Measurements from ENCODE around the gene LDHAL6A.

GRCh38 chr11:18491924-18492323, 36.3 kb downstream of the LDHAL6A start:
- TF ChIP-seq EZH2 (IDR thresholded peaks at IDR 0.05; ENCODE audit: borderline replicate concordance, insufficient read depth, low read length, poor library complexity, severe bottlenecking): no peak
- TF ChIP-seq, protein P1, sequence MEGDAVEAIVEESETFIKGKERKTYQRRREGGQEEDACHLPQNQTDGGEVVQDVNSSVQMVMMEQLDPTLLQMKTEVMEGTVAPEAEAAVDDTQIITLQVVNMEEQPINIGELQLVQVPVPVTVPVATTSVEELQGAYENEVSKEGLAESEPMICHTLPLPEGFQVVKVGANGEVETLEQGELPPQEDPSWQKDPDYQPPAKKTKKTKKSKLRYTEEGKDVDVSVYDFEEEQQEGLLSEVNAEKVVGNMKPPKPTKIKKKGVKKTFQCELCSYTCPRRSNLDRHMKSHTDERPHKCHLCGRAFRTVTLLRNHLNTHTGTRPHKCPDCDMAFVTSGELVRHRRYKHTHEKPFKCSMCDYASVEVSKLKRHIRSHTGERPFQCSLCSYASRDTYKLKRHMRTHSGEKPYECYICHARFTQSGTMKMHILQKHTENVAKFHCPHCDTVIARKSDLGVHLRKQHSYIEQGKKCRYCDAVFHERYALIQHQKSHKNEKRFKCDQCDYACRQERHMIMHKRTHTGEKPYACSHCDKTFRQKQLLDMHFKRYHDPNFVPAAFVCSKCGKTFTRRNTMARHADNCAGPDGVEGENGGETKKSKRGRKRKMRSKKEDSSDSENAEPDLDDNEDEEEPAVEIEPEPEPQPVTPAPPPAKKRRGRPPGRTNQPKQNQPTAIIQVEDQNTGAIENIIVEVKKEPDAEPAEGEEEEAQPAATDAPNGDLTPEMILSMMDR (IDR thresholded peaks at IDR 0.05; ENCODE audit: poor library complexity, severe bottlenecking): no peak
- TF ChIP-seq EP300 (conservative IDR thresholded peaks at IDR 0.05; ENCODE audit: poor library complexity, severe bottlenecking): no peak
- TF ChIP-seq MXI1 (conservative IDR thresholded peaks at IDR 0.05; ENCODE audit: poor library complexity, severe bottlenecking): no peak
- TF ChIP-seq POLR2AphosphoS5 (IDR thresholded peaks at IDR 0.05): no peak

All from neural cell (in vitro differentiated cells).